DND-41 (cell line): Measurements from ENCODE around the gene COL26A1.

Source experiments
- ATAC-seq: fragments of 200-7000 bp; cut with Tn5 transposase; 3 replicates; pipeline ENCODE4 v1.9.1; 2021; ENCODE audit warnings: low read depth; ENCODE audit not compliant: insufficient read depth
- DNase-seq: peaks from one replicate; pipeline ENCODE4 v3.0.0-alpha.2; 2020
- H2AFZ ChIP-seq: 2 replicates; pipeline ENCODE4 v1.6.0; 2012; ENCODE audit warnings: low read depth, low read length
- H3K27ac ChIP-seq: 2 replicates; pipeline ENCODE4 v1.5.1; 2012; ENCODE audit warnings: low read length, inconsistent platforms
- H3K27me3 ChIP-seq: fragments of 200-600 bp; sonication (generic); 2 replicates; pipeline ENCODE4 v1.6.0; 2012; ENCODE audit warnings: low read length, mild to moderate bottlenecking, inconsistent platforms; ENCODE audit not compliant: insufficient read depth, poor library complexity
- H3K36me3 ChIP-seq: 2 replicates; pipeline ENCODE4 v1.5.1; 2012; ENCODE audit warnings: low read length, inconsistent platforms; ENCODE audit not compliant: insufficient read depth
- H3K4me1 ChIP-seq: 2 replicates; pipeline ENCODE4 v1.5.1; 2012; ENCODE audit warnings: mild to moderate bottlenecking, low read length; ENCODE audit not compliant: insufficient read depth
- H3K4me2 ChIP-seq: 2 replicates; pipeline ENCODE4 v1.6.0; 2012; ENCODE audit warnings: mild to moderate bottlenecking, moderate library complexity, low read length, inconsistent platforms; ENCODE audit not compliant: insufficient read depth
- H3K4me3 ChIP-seq, 2 experiments: fragments of 200-600 bp in 1 of 2; shearing (Covaris generic) in 1 of 2; 2 replicates each; pipeline ENCODE4 v1.5.1; 2012 to 2016; ENCODE audit warnings: inconsistent platforms in 2 of 2, low read length in 2 of 2, mild to moderate bottlenecking in 2 of 2, low read depth in 1 of 2, moderate library complexity in 1 of 2
- H3K79me2 ChIP-seq: 2 replicates; pipeline ENCODE4 v1.6.0; 2012; ENCODE audit warnings: low read length, inconsistent platforms; ENCODE audit not compliant: insufficient read depth
- H3K9ac ChIP-seq: 2 replicates; pipeline ENCODE4 v1.6.0; 2012; ENCODE audit warnings: low read depth, mild to moderate bottlenecking, inconsistent platforms, low read length, moderate library complexity
- H3K9me3 ChIP-seq: 2 replicates; pipeline ENCODE4 v1.5.1; 2012; ENCODE audit warnings: low read length, moderate library complexity, mild to moderate bottlenecking, inconsistent platforms; ENCODE audit not compliant: insufficient read depth, severe bottlenecking
- H4K20me1 ChIP-seq: 2 replicates; pipeline ENCODE4 v1.6.0; 2012; ENCODE audit warnings: low read length; ENCODE audit not compliant: insufficient read depth
- EZH2 ChIP-seq: IDR thresholded peaks from 3 replicates; pipeline ENCODE4 v1.6.1; 2012; ENCODE audit warnings: borderline replicate concordance, low read depth, mild to moderate bottlenecking, moderate library complexity, low read length, inconsistent platforms; ENCODE audit not compliant: severe bottlenecking
- TF ChIP-seq, protein P1 (sequence below): IDR thresholded peaks from 2 replicates; pipeline ENCODE4 v1.5.1; 2012; ENCODE audit warnings: borderline replicate concordance, low read length, moderate library complexity, mild to moderate bottlenecking; ENCODE audit not compliant: poor library complexity, severe bottlenecking; ENCODE audit errors: extremely low read depth

Gene COL26A1

DNA sequence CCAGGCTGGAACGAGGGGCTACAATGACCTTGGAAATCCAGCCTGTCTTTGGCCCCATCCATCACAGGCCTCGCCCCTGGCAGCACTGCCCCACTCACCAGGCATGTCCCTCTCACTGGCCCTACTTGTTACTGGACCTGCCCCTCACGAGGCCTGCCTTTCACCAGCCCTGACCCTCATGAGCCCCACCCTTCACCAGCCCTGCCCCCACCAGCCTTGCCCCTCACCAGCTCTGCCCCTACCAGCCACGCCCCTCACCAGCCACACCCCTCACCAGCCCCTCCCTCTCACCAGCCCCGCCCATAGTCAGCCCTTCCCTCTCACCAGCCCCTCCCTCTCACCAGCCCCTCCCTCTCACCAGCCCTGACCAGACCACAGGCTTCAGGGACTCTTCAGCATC is 57.8 kb downstream of the COL26A1 start:
- Histone ChIP-seq H3K36me3 (no peaks in the 10 kb centered on the region), H3K9ac (no peak overlapping the region), H3K27me3 (no peaks in the 10 kb centered on the region), H3K27ac (no peak overlapping the region), H3K4me1 (no peaks in the 10 kb centered on the region), H2AFZ (no peak overlapping the region), H3K4me2 (no peak overlapping the region), H3K79me2 (no peaks in the 10 kb centered on the region), H3K4me3 (no peak overlapping the region), H4K20me1 (no peaks in the 10 kb centered on the region), H3K9me3 (no peaks in the 10 kb centered on the region)
- no peak for TF ChIP-seq EZH2
- TF ChIP-seq, protein P1, sequence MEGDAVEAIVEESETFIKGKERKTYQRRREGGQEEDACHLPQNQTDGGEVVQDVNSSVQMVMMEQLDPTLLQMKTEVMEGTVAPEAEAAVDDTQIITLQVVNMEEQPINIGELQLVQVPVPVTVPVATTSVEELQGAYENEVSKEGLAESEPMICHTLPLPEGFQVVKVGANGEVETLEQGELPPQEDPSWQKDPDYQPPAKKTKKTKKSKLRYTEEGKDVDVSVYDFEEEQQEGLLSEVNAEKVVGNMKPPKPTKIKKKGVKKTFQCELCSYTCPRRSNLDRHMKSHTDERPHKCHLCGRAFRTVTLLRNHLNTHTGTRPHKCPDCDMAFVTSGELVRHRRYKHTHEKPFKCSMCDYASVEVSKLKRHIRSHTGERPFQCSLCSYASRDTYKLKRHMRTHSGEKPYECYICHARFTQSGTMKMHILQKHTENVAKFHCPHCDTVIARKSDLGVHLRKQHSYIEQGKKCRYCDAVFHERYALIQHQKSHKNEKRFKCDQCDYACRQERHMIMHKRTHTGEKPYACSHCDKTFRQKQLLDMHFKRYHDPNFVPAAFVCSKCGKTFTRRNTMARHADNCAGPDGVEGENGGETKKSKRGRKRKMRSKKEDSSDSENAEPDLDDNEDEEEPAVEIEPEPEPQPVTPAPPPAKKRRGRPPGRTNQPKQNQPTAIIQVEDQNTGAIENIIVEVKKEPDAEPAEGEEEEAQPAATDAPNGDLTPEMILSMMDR: no peak
- peak; percentile 28 for DNase-seq
- 0 out of 3 replicates have a peak, but pooled peaks have one; percentile 37 for ATAC-seq

DNA sequence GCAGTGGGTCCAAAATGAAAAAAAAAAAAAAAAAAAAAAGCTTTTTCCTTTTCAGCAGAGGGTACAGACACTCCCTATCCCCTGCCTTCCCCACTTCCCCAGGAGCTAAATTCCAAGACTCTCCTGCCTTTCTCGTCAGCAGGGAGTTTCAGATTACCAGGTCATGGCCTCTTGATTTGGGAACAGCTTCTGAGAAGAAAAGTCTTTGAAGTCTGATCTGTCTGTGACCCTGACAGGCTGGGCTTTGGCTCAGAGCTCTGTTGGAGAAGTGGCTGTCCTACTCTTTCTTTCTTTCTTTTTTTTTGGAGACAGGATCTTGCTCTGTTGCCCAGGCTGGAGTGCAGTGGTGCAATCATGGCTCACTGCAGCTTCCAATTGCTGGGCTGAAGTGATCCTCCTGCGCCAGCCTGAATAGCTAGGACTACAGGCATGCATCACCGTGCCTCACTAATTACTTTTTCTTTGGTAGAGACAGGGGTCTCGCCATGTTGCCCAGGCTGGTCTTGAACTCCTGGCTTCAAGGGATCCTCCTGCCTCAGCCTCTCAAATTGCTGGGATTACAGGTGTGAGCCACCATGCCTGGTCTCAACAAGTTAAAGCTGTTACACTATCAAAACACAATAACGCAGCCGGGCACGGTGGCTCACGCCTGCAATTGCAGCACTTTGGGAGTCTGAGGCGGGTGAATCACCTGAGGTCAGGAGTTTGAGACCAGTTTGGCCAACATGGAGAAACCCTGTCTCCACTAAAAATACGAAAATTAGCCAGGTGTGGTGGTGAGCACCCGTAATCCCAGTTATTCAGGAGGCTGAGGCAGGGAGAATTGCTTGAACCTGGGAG is 59.9 kb downstream of the COL26A1 start:
- no peak for ATAC-seq
- H3K36me3 ChIP-seq: no peaks in the 10 kb centered on the region
- no peak for DNase-seq
- H3K27ac ChIP-seq: no peak overlapping the region
- H3K4me3 ChIP-seq: no peak overlapping the region
- no peak overlapping the region for H2AFZ ChIP-seq
- no peaks in the 10 kb centered on the region for H3K79me2 ChIP-seq
- H3K4me2 ChIP-seq: no peak overlapping the region
- no peaks in the 10 kb centered on the region for H3K27me3 ChIP-seq
- no peaks in the 10 kb centered on the region for H3K4me1 ChIP-seq
- no peak for TF ChIP-seq EZH2
- TF ChIP-seq, protein P1: no peak
- no peaks in the 10 kb centered on the region for H4K20me1 ChIP-seq
- no peaks in the 10 kb centered on the region for H3K9me3 ChIP-seq
- H3K9ac ChIP-seq: no peak overlapping the region

DNA sequence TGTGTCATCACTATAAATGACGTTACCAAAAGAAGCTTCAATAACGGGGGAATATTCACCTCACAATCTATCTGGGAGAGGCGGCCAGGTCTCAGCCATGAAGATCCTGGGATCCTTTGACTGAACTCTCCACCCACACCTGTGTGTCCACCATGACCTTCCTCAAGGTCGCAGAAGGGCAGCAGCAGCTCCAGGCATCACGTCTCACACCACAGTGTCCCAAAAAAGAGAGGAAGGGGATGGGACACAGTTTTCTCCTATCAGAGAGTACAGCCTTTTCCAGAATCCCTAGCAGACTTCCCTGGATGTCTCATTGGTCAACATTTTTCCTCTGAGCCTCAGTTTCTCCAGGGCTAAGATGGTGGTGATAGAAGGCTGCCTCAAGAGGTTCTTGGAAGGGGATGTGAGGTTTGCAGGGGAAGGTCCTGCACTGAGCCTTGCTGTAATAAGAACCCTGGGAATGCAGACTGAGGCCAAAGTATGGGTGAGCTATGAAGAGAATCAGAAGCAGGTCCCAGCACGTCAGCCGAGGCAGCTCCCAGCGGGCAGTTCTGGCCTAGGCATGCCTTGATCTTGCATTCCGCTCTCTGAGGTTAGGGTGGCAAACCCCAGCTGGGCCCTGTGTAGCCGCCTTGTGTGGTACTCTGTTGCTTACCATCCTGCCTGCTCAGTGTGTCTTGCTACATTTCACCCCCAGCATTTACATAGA is 63.8 kb downstream of the COL26A1 start:
- ATAC-seq (no peak), DNase-seq (no peak)
- Histone ChIP-seq H3K36me3 (no peaks in the 10 kb centered on the region), H3K27ac (no peak overlapping the region), H3K4me1 (no peaks in the 10 kb centered on the region), H3K4me3 (no peak overlapping the region), H2AFZ (no peak overlapping the region), H3K9me3 (no peaks in the 10 kb centered on the region), H4K20me1 (no peaks in the 10 kb centered on the region), H3K4me2 (no peak overlapping the region), H3K9ac (no peak overlapping the region), H3K79me2 (no peaks in the 10 kb centered on the region), H3K27me3 (no peaks in the 10 kb centered on the region)
- TF ChIP-seq, protein P1: no peak
- TF ChIP-seq EZH2: no peak
